NCI-H146 treated with DMSO at 0.1 percent for 48 hours (cell line): ENCODE data around the gene WDR18.

Experiments used
- DNase-seq: peaks from one replicate; lab custom pipeline; 2025; ENCODE audit not compliant: unreplicated experiment; lab: John Stamatoyannopoulos, UW

Gene WDR18

GRCh38 chr19:984165-984967 lies at the start of gene WDR18:
TSS of gene WDR18 (plus strand) at chr19:984345. CDS start at chr19:984354, 9 bp downstream.
- peak; percentile 59 for DNase-seq

GRCh38 chr19:934865-935479 lies 49.2 kb upstream of the WDR18 start:
- DNase-seq, result no peak

- no peak for DNase-seq
These were observed 48.0 kb upstream of the WDR18 start for GRCh38 chr19:936175-936546.

- DNase-seq, result no peak
These were observed 46.9 kb upstream of the WDR18 start for GRCh38 chr19:937259-937694.

- no peak for DNase-seq
These were observed 45.8 kb upstream of the WDR18 start for GRCh38 chr19:938233-938923.

GRCh38 chr19:939439-939838 lies 44.7 kb upstream of the WDR18 start:
- no peak for DNase-seq

GRCh38 chr19:939922-940321 lies 44.2 kb upstream of the WDR18 start:
- no peak for DNase-seq

- DNase-seq, result no peak
These were observed 43.4 kb upstream of the WDR18 start for GRCh38 chr19:940591-941291.

- no peak for DNase-seq
These were observed 42.6 kb upstream of the WDR18 start for GRCh38 chr19:941292-942132.

- DNase-seq, result no peak
These were observed 42.0 kb upstream of the WDR18 start for GRCh38 chr19:942133-942645.

GRCh38 chr19:943551-944170 lies 40.5 kb upstream of the WDR18 start:
- no peak for DNase-seq

GRCh38 chr19:944171-944567 lies 40.0 kb upstream of the WDR18 start:
- no peak for DNase-seq

GRCh38 chr19:944663-945241 lies 39.4 kb upstream of the WDR18 start:
- no peak for DNase-seq

- DNase-seq, result no peak
These were observed 38.5 kb upstream of the WDR18 start for GRCh38 chr19:945401-946252.

GRCh38 chr19:947090-947706 lies 36.9 kb upstream of the WDR18 start:
- DNase-seq, result no peak

- no peak for DNase-seq
These were observed 36.2 kb upstream of the WDR18 start for GRCh38 chr19:947707-948539.

GRCh38 chr19:948842-949496 lies 35.2 kb upstream of the WDR18 start:
- DNase-seq, result no peak
